Posterior cingulate gyrus (tissue), 11 donors: Measurements from ENCODE around the gene HBP1.
A peak's percentile ranks its signal among the peaks of the same experiment; 100 is the strongest.
"Not testable (repeated sequence)": the region's sequence is repeated elsewhere in the genome, so short reads cannot be mapped to it uniquely, and the experiment has no call there.

Experiments
- DNase-seq, 10 donors: peaks; one replicate each; pipeline versions ENCODE4 v3.0.0 to v3.0.0-alpha.2; 2020 to 2021; ENCODE audit warnings: mixed read lengths in 3 of 10
- intact Hi-C: fragments of 100-400 bp; cut with DNase I; formaldehyde crosslinking; loops from one replicate; pipeline ENCODE4 v1.15.1; 2023

The HBP1 gene

GRCh38 chr7:107168233-107169119 lies at the start of gene HBP1:
Gene HBP1 (plus strand): TSS chr7:107169003. CDS start chr7:107179894, 10,891 bp downstream.
- DNase-seq, result peak; percentile 96 to 100 (median 98)
- intact Hi-C loops, result no loop called here

GRCh38 chr7:107119376-107120105 lies 49.3 kb upstream of the HBP1 start:
- intact Hi-C loops, result no loop called here
- DNase-seq, result no peak

- intact Hi-C loops, result no loop called here
- no peak for DNase-seq
Observed at GRCh38 chr7:107122486-107122911, 46.3 kb upstream of the HBP1 start.

- DNase-seq, result no peak
- intact Hi-C loops, result no loop called here
Observed at GRCh38 chr7:107123392-107123791, 45.4 kb upstream of the HBP1 start.

- intact Hi-C loops, result no loop called here
- no peak for DNase-seq
Observed at GRCh38 chr7:107125475-107125874, 43.3 kb upstream of the HBP1 start.

GRCh38 chr7:107128217-107128616 lies 40.6 kb upstream of the HBP1 start:
- intact Hi-C loops, result no loop called here
- DNase-seq, result no peak

GRCh38 chr7:107128748-107129147 lies 40.1 kb upstream of the HBP1 start:
- intact Hi-C loops, result no loop called here
- DNase-seq, result no peak

GRCh38 chr7:107130487-107131220 lies 38.1 kb upstream of the HBP1 start:
- intact Hi-C loops, result no loop called here

GRCh38 chr7:107133396-107133795 lies 35.4 kb upstream of the HBP1 start:
- intact Hi-C loops, result no loop called here
- DNase-seq, result no peak

More at GRCh38 chr7:107130487-107131220, 38.1 kb upstream of the HBP1 start:
- DNase-seq, result no peak

GRCh38 chr7:107138696-107139420 lies 29.9 kb upstream of the HBP1 start:
- peak in 3 of 10 donors; percentile 47 to 76 (median 63) for DNase-seq
- intact Hi-C loops, result no loop called here

GRCh38 chr7:107143875-107144274 lies 24.9 kb upstream of the HBP1 start:
- DNase-seq, intact Hi-C loops: not testable (repeated sequence)

GRCh38 chr7:107145067-107145838 lies 23.6 kb upstream of the HBP1 start:
- intact Hi-C loops, result loop anchor here (5.0 kb wide), 1 partner anchor 253 kb away; no protein-coding TSS in a partner anchor
- DNase-seq, result no peak

GRCh38 chr7:107147464-107148393 lies 21.1 kb upstream of the HBP1 start:
- intact Hi-C loops, result loop anchor here (1.0 to 5.0 kb wide), 2 partner anchors 200 to 255 kb away; no protein-coding TSS in a partner anchor

GRCh38 chr7:107148721-107149120 lies 20.1 kb upstream of the HBP1 start:
- intact Hi-C loops, result loop anchor here (1.0 to 5.0 kb wide), 2 partner anchors 201 to 256 kb away; no protein-coding TSS in a partner anchor
- no peak for DNase-seq

More at GRCh38 chr7:107147464-107148393, 21.1 kb upstream of the HBP1 start:
- peak in 5 of 10 donors; percentile 26 to 86 (median 55) for DNase-seq

- no peak for DNase-seq
- intact Hi-C loops, result loop anchor here (5.0 kb wide), 1 partner anchor 258 kb away; no protein-coding TSS in a partner anchor
Observed at GRCh38 chr7:107149863-107150262, 18.9 kb upstream of the HBP1 start.

GRCh38 chr7:107150375-107151073 lies 18.3 kb upstream of the HBP1 start:
- DNase-seq, result peak in 7 of 10 donors; percentile 50 to 80 (median 70)
- intact Hi-C loops, result no loop called here

- DNase-seq, result no peak
- intact Hi-C loops, result no loop called here
Observed at GRCh38 chr7:107151538-107151937, 17.3 kb upstream of the HBP1 start.
